GM18861 (cell line): ENCODE measurements around the gene SPRR2E.
"Not testable (repeated sequence)": the region's sequence is repeated elsewhere in the genome, so short reads cannot be mapped to it uniquely, and the experiment has no call there.

Source experiments
- ATAC-seq: cut with Tn5 transposase; IDR thresholded peaks from one replicate; pipeline ENCODE4 v1.9.1; 2021; ENCODE audit not compliant: unreplicated experiment

SPRR2E gene

DNA sequence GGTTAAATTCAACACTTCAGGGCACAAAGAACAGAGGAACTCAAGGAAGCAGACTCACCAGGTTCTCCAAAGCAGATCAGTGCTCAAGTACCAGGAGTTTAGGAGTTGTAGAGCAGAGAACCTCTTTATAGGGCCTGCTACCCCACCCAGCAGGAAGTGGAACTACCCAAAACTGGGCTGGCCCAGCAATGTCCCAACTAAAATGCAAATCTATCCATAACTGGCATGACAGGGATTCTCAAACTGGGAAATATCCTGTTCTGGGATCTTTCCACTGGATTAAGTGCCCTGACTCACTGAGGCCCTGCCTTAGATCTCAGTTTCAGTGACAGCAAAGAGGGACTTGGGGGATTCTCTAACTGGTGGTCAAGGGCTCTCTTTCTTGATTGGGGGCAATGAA, at the start of gene SPRR2E:
Gene SPRR2E (minus strand): TSS at position 101 of the 400 bp plus-strand sequence. CDS start 775 bp downstream, outside the sequence.
- no peak for ATAC-seq

DNA sequence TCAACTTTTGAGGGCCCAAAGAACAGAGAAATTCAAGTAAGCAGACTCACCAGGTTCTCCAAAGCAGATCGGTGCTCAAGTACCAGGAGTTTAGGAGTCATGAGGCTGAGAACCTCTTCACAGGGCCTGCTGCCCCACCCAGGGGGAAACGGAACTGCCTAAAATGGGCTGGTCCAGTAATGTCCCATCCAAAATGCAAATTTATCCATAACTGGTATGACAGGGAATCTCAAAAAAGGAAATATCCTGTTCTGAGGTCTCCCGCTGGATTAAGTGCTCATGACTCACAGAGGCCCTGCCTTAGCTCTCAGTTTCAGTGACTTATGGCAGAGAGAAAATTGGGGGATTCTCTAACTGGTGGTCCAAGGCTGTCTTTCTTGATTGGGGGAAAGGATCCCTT, 47.1 kb upstream of the SPRR2E start:
- ATAC-seq, result no peak

DNA sequence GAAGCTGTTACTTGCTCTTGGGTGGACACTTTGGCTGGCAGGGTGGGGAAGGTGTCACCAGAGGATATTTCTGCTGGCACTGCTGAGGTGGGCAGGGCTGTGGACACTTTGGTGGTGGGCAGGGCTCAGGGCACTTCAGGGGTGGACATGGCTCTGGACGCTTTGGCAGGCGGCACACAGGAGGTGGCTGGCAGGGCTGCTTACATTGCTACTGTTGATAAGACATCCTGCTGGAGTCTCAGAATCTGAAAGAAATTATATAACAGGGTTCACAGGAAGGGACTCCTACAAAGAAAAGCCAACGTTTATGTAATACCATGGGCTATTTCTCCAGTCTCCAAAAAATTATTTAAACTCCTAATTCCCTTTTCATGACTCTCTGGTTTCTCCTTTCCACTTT, 46.2 kb upstream of the SPRR2E start:
- no peak for ATAC-seq

- ATAC-seq, result no peak
Observed at GRCh38 chr1:153133743-153134142, 39.4 kb upstream of the SPRR2E start.

GRCh38 chr1:153133267-153133666, 38.9 kb upstream of the SPRR2E start:
- ATAC-seq, result no peak

GRCh38 chr1:153128688-153129087, 34.4 kb upstream of the SPRR2E start:
- ATAC-seq, result not testable (repeated sequence)

DNA sequence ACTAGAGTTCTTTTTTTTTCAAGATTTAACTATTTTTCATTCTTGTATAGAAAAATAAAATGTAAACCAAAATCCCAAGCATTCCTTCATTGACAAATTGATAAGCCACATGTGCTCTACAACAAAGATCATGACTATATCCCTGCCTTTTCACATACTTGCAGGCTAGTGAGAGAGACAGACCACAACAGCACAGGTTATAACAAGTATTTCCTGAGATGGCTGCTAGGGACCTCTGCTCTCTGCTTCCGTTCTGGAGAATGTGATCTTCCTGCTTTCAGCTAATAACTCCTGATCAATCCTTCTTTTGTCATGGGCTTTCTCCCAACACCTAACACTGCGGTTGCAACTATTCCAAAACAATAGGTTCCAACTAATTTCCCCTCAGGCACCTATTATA, 33.0 kb upstream of the SPRR2E start:
- no peak for ATAC-seq

DNA sequence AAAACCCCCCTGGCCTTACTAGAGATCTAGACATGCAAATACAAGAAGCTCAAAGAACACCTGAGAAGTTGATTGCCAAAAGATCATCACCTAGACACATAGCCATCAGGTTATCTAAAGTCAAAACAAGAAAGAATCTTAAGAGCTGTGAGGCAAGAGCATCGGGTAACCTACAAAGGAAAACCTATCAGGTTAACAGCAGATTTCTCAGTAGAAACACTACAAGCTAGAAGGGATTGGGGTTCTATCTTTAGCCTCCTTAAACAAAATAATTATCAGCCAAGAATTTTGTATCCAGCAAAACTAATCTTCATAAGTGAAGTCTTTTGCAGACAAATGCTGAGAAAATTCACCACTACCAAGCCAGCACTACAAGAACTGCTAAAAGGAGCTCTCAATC, 31.2 kb upstream of the SPRR2E start:
- no peak for ATAC-seq

DNA sequence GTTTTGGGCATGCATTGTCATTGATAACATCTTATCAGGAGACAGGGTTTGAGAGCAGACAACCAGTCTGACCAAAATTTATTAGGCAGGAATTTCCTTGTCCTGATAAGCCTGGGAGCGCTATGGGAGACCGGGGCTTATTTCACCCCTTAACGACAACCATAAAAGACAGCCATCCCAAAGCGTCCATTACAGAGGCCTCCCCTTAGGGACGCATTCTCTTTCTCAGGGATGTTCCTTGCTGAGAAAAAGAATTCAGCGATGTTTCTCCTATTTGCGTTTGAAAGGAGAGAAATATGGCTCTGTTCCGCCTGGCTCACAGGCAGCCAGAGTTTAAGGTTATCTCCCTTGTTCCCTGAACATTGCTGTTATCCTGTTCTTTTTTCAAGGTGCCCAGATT, 29.5 kb upstream of the SPRR2E start:
- ATAC-seq, result not testable (repeated sequence)

GRCh38 chr1:153122831-153123421, 28.6 kb upstream of the SPRR2E start:
- no peak for ATAC-seq

DNA sequence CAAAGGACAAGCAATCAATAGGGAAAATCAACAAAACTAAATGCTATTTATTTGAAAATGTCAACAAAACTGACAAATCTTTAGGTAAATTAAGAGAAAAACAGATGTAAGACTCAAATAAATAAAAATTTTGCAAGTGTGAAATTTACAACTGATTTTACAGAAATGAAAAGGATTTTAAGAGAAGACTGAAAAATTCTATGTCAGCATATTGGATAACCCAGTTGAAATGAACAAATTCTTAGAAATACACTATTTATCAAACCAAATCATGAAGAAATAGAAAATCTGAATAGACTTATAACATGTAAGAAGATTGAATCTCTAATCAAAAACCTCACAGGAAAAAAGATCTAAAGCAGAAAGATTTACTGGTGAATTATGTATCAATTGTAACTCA, 26.6 kb upstream of the SPRR2E start:
- ATAC-seq, result no peak

GRCh38 chr1:153119491-153119971, 25.2 kb upstream of the SPRR2E start:
- no peak for ATAC-seq

DNA sequence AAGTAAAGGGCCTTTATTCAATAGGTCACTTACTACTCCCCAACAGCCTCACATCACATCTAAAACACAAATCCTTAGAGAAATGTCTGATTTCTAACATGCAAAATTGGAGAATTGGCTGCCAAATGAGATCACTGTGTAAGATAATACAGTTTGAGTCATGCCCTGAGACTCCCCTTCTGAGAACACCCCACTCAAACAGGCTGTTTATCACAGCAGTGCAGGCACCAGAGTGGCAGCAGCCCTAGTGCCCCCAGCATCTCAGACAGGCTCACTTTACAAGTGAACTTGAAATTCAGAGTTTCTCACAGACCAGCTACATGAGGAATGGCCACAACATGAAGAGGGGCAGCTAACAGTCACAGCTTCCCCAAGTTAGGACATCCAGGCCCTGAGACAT, 20.9 kb upstream of the SPRR2E start:
- ATAC-seq, result not testable (repeated sequence)

- no peak for ATAC-seq
Observed at GRCh38 chr1:153113416-153113815, 19.1 kb upstream of the SPRR2E start, which contains the start of gene SPRR2F. TSS of gene SPRR2F (minus strand) at chr1:153113516. CDS start at chr1:153112733, 783 bp downstream.

- not testable (repeated sequence) for ATAC-seq
Observed at GRCh38 chr1:153112454-153112853, 18.1 kb upstream of the SPRR2E start.

DNA sequence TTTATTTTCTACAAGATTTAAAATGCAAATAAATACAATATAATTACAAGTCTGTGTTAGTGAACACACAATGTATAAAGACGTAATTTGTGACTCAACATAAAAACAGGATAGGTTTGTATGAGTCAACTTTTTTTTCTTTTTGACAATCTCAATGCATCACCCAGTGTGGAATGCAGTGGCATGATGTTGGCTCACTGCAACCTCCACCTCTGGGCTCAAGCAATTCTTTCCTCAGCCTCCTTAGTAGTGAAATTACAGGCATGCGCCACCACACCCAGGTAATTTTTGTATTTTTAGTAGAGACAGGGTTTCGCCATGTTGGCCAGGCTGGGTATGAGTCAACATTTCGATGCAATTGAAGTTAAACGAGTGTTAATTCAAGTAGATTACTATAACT, 5.9 kb upstream of the SPRR2E start:
- no peak for ATAC-seq

- no peak for ATAC-seq
Observed at GRCh38 chr1:153099461-153100045, 5.2 kb upstream of the SPRR2E start.

GRCh38 chr1:153095764-153096163, 1.4 kb upstream of the SPRR2E start:
- no peak for ATAC-seq

DNA sequence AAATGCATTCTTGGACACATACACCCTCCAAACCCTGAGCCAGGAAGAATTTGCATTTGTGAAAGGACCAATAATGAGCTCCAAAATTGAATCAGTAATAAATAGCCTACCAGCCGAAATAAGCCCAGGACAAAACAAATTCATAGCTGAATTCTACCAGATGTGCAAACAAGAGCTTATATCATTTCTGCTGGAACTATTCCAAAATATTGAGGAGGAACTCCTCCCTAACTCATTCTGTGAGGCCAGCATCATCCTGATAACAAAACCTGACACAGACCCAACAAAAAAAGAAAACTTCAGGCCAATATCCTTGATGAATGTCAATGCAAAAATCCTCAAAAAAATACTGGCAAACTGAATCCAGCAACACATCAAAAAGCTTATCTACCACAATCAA, 6.7 kb downstream of the SPRR2E start:
- ATAC-seq, result no peak

DNA sequence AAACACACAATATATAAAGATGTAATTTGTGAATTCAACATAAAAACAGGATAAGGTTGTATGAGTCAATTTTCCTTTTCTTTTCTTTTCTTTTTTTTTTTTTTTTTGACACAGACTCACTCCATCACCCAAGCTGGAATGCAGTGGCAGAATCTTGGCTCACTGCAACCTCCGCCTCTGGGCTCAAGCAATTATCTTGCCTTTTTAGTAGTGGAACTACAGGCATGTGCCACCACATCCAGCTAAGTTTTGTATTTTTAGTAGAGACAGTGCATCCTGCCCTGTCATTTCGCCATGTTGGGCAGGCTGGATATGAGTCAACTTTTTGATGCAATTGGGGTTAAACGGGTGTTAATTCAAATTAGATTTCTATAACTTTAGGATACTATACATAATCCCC, 12.6 kb downstream of the SPRR2E start:
- ATAC-seq, result no peak

GRCh38 chr1:153072806-153073726, 21.3 kb downstream of the SPRR2E start:
- ATAC-seq, result no peak

- ATAC-seq, result no peak
Observed at GRCh38 chr1:153071511-153071910, 22.8 kb downstream of the SPRR2E start, which contains the start of gene SPRR2B. TSS of gene SPRR2B (minus strand) at chr1:153071611. CDS start at chr1:153070839, 772 bp downstream.
